ENCODE results near the gene CLEC4C. TPM values are rescaled to one million over a fixed set of nuclear protein-coding genes. Genes with fewer than 3 reads are reported as not detected.

The CLEC4C gene
- total RNA-seq, 3 donors from 2014 or later: not detected

- H3K4me3 ChIP-seq: no peak overlapping the region
- no peaks in the 10 kb centered on the region for H3K36me3 ChIP-seq
- H3K27ac ChIP-seq: no peak overlapping the region
- intact Hi-C loops (cut with DNase I; ENCODE audit: low total_unique reads): no loop called here
- no peak for DNase-seq (ENCODE audit: low spot score in 2 of 2)
- peaks cover 0 to 4% of the 10 kb centered on the region in 2 donors for H3K9me3 ChIP-seq
- no peaks in the 10 kb centered on the region for H3K27me3 ChIP-seq
- H3K4me1 ChIP-seq: no peaks in the 10 kb centered on the region
- TF ChIP-seq CTCF (IDR thresholded peaks at IDR 0.05) (no peak), POLR2AphosphoS5 (IDR thresholded peaks at IDR 0.05) (no peak), POLR2A (IDR thresholded peaks at IDR 0.05) (no peak)
Measured at GRCh38 chr12:7751394-7751793, 4.2 kb upstream of the CLEC4C start.

GRCh38 chr12:7750350-7750749 lies 3.2 kb upstream of the CLEC4C start:
- no peaks in the 10 kb centered on the region for H3K4me1 ChIP-seq
- no peak overlapping the region for H3K27ac ChIP-seq
- no peaks in the 10 kb centered on the region for H3K36me3 ChIP-seq
- intact Hi-C loops (cut with DNase I; ENCODE audit: low total_unique reads): no loop called here
- DNase-seq (ENCODE audit: low spot score in 2 of 2): no peak
- H3K27me3 ChIP-seq: no peaks in the 10 kb centered on the region
- peaks cover 0 to 4% of the 10 kb centered on the region in 2 donors for H3K9me3 ChIP-seq
- no peak overlapping the region for H3K4me3 ChIP-seq
- TF ChIP-seq POLR2AphosphoS5 (IDR thresholded peaks at IDR 0.05) (no peak), CTCF (IDR thresholded peaks at IDR 0.05) (no peak), POLR2A (IDR thresholded peaks at IDR 0.05) (no peak)

- intact Hi-C loops (cut with DNase I; ENCODE audit: low total_unique reads): no loop called here
- H3K4me1 ChIP-seq: no peaks in the 10 kb centered on the region
Measured at GRCh38 chr12:7749442-7749841, 2.3 kb upstream of the CLEC4C start.

GRCh38 chr12:7748852-7749251 lies 1.7 kb upstream of the CLEC4C start:
- TF ChIP-seq POLR2AphosphoS5 (IDR thresholded peaks at IDR 0.05) (no peak), CTCF (IDR thresholded peaks at IDR 0.05) (no peak), POLR2A (IDR thresholded peaks at IDR 0.05) (no peak)
- H3K4me1 ChIP-seq: no peaks in the 10 kb centered on the region

More at GRCh38 chr12:7749442-7749841, 2.3 kb upstream of the CLEC4C start:
- peaks cover 0 to 4% of the 10 kb centered on the region in 2 donors for H3K9me3 ChIP-seq
- TF ChIP-seq POLR2AphosphoS5 (IDR thresholded peaks at IDR 0.05): no peak
- no peak for TF ChIP-seq CTCF (IDR thresholded peaks at IDR 0.05)
- no peak for TF ChIP-seq POLR2A (IDR thresholded peaks at IDR 0.05)
- DNase-seq (ENCODE audit: low spot score in 2 of 2): no peak
- no peak overlapping the region for H3K4me3 ChIP-seq
- H3K36me3 ChIP-seq: no peaks in the 10 kb centered on the region
- H3K27me3 ChIP-seq: no peaks in the 10 kb centered on the region
- no peak overlapping the region for H3K27ac ChIP-seq

GRCh38 chr12:7732993-7733392 lies 14.2 kb downstream of the CLEC4C start:
- DNase-seq (ENCODE audit: low spot score in 2 of 2): no peak
- intact Hi-C loops (cut with DNase I; ENCODE audit: low total_unique reads): no loop called here

More at GRCh38 chr12:7748852-7749251, 1.7 kb upstream of the CLEC4C start:
- no peak overlapping the region for H3K27ac ChIP-seq
- intact Hi-C loops (cut with DNase I; ENCODE audit: low total_unique reads): no loop called here
- no peak overlapping the region for H3K4me3 ChIP-seq
- no peaks in the 10 kb centered on the region for H3K36me3 ChIP-seq
- H3K9me3 ChIP-seq: peaks cover 0 to 4% of the 10 kb centered on the region in 2 donors
- H3K27me3 ChIP-seq: no peaks in the 10 kb centered on the region
- no peak for DNase-seq (ENCODE audit: low spot score in 2 of 2)

More at GRCh38 chr12:7732993-7733392, 14.2 kb downstream of the CLEC4C start:
- Histone ChIP-seq H3K27ac (no peak overlapping the region), H3K4me1 (no peaks in the 10 kb centered on the region), H3K27me3 (peaks cover 0 to 4% of the 10 kb centered on the region in 2 donors), H3K36me3 (no peaks in the 10 kb centered on the region), H3K4me3 (no peak overlapping the region), H3K9me3 (peaks cover 0 to under 1% of the 10 kb centered on the region in 2 donors)
- no peak for TF ChIP-seq POLR2AphosphoS5 (IDR thresholded peaks at IDR 0.05)
- no peak for TF ChIP-seq CTCF (IDR thresholded peaks at IDR 0.05)
- TF ChIP-seq POLR2A (IDR thresholded peaks at IDR 0.05): no peak

Data from breast epithelium (tissue), 4 donors.